Hematopoietic multipotent progenitor cell (in vitro differentiated cells): Measurements from ENCODE around the gene ZNF750. TPM values are rescaled to one million over a fixed set of nuclear protein-coding genes. Genes with fewer than 3 reads are reported as not detected.

Experiments
- total RNA-seq: library from RNA; depleted of rRNA; stranded (reverse); fragments of >200 nt; gene quantifications from one replicate; pipeline ENCODE4 v1.2.3, GENCODE V29; 2012

Gene ZNF750
- total RNA-seq, 1 donor, result not detected

Other genes starting within 250 kb of the ZNF750 start
- 44.7 TPM for gene WDR45B, start 191.6 kb downstream of the ZNF750 start, total RNA-seq
- gene RAB40B, start 141.3 kb downstream of the ZNF750 start, total RNA-seq, result 17.2 TPM
- 14.5 TPM for gene FN3KRP, start 123.3 kb downstream of the ZNF750 start, total RNA-seq
- 2.7 TPM for gene FN3K, start 104.4 kb downstream of the ZNF750 start, total RNA-seq
- gene TBCD, start 88.0 kb downstream of the ZNF750 start, total RNA-seq, result 49.3 TPM
- gene METRNL, start 239.6 kb upstream of the ZNF750 start, total RNA-seq, result 36.9 TPM